Neural cell (in vitro differentiated cells): ENCODE measurements around the gene PARP1. TPM values are rescaled to one million over a fixed set of nuclear protein-coding genes. Genes with fewer than 3 reads are reported as not detected.

Experiments
- H2AFZ ChIP-seq: fragments of 200-600, 300-800 bp; sonication (generic), shearing (Covaris generic); 2 replicates; pipeline ENCODE4 v1.6.0; 2014; ENCODE audit warnings: low read depth, mild to moderate bottlenecking, antibody characterized with exemption, low read length, moderate library complexity
- H3F3A ChIP-seq: fragments of 200-600 bp; shearing (Covaris generic); 2 replicates; pipeline ENCODE4 v1.6.1; 2016; ENCODE audit warnings: mild to moderate bottlenecking, moderate library complexity, mixed read lengths, antibody characterized with exemption, low read length; ENCODE audit not compliant: insufficient read depth, poor library complexity, severe bottlenecking
- H3K27ac ChIP-seq: fragments of 200-600, 300-800 bp; sonication (generic), shearing (Covaris generic); 2 replicates; pipeline ENCODE4 v1.5.1; 2014; ENCODE audit warnings: mild to moderate bottlenecking, low read length, moderate library complexity
- H3K27me3 ChIP-seq: fragments of 300-800, 200-600 bp; sonication (generic), shearing (Covaris generic); 2 replicates; pipeline ENCODE4 v1.6.0; 2014; ENCODE audit warnings: mild to moderate bottlenecking, low read depth, low read length, moderate library complexity; ENCODE audit not compliant: insufficient read depth
- H3K36me3 ChIP-seq: fragments of 300-800, 200-600 bp; sonication (generic), shearing (Covaris generic); 2 replicates; pipeline ENCODE4 v1.5.1; 2014; ENCODE audit warnings: mild to moderate bottlenecking, antibody characterized with exemption, low read length, moderate library complexity; ENCODE audit not compliant: insufficient read depth
- H3K4me2 ChIP-seq: fragments of 300-800, 200-600 bp; sonication (generic), shearing (Covaris generic); 2 replicates; pipeline ENCODE4 v1.6.0; 2014; ENCODE audit warnings: mild to moderate bottlenecking, low read length
- H3K4me3 ChIP-seq: fragments of 300-800, 200-600 bp; sonication (generic), shearing (Covaris generic); 2 replicates; pipeline ENCODE4 v1.5.1; 2014; ENCODE audit warnings: mild to moderate bottlenecking, low read length, moderate library complexity
- H3K79me2 ChIP-seq: fragments of 200-600 bp; shearing (Covaris generic); replicated peaks from 2 replicates; pipeline ENCODE4 v1.6.0; 2014; ENCODE audit warnings: mild to moderate bottlenecking, low read length, moderate library complexity; ENCODE audit not compliant: insufficient read depth
- H3K9ac ChIP-seq: fragments of 300-800, 200-600 bp; sonication (generic), shearing (Covaris generic); 2 replicates; pipeline ENCODE4 v1.6.1; 2016; ENCODE audit warnings: mild to moderate bottlenecking, low read length, mixed read lengths
- H3K9me2 ChIP-seq: fragments of 200-600 bp; shearing (Covaris generic); 2 replicates; pipeline ENCODE4 v1.6.1; 2016; ENCODE audit warnings: mild to moderate bottlenecking, low read length, mixed read lengths; ENCODE audit not compliant: insufficient read depth
- H3K9me3 ChIP-seq: fragments of 200-600, 300-800 bp; sonication (generic), shearing (Covaris generic); 2 replicates; pipeline ENCODE4 v1.6.1; 2016; ENCODE audit warnings: mild to moderate bottlenecking, mixed run types, low read length, moderate library complexity, mixed read lengths
- H4K20me1 ChIP-seq: fragments of 200-600 bp; shearing (Covaris generic); 2 replicates; pipeline ENCODE4 v1.6.1; 2016; ENCODE audit warnings: mild to moderate bottlenecking, mixed run types; ENCODE audit not compliant: insufficient read depth
- EP300 ChIP-seq: fragments of 450-650 bp; conservative IDR thresholded peaks from 2 replicates; pipeline ENCODE4 v1.6.1; 2014; ENCODE audit warnings: antibody characterized with exemption, mild to moderate bottlenecking, moderate library complexity; ENCODE audit not compliant: poor library complexity, severe bottlenecking
- EZH2 ChIP-seq: fragments of 200-600, 300-800 bp; shearing (Covaris generic), sonication (generic); IDR thresholded peaks from 2 replicates; pipeline ENCODE4 v1.6.1; 2014; ENCODE audit warnings: antibody characterized with exemption, low read length, borderline replicate concordance, mild to moderate bottlenecking; ENCODE audit not compliant: insufficient read depth, poor library complexity, severe bottlenecking
- MXI1 ChIP-seq: fragments of 450-650 bp; conservative IDR thresholded peaks from 2 replicates; pipeline ENCODE4 v1.6.1; 2014; ENCODE audit warnings: antibody characterized with exemption, mild to moderate bottlenecking; ENCODE audit not compliant: poor library complexity, severe bottlenecking
- POLR2AphosphoS5 ChIP-seq: IDR thresholded peaks from 2 replicates; pipeline ENCODE4 v1.6.1; 2012
- RAD21 ChIP-seq: fragments of 450-650 bp; conservative IDR thresholded peaks from 2 replicates; pipeline ENCODE4 v1.6.1; 2014; ENCODE audit warnings: antibody characterized with exemption, mild to moderate bottlenecking, moderate library complexity
- SMC3 ChIP-seq: fragments of 450-650 bp; conservative IDR thresholded peaks from 2 replicates; pipeline ENCODE4 v1.6.1; 2014; ENCODE audit warnings: antibody characterized with exemption, mild to moderate bottlenecking, moderate library complexity; ENCODE audit not compliant: poor library complexity
- TAF1 ChIP-seq: IDR thresholded peaks from 2 replicates; pipeline ENCODE4 v1.6.1; 2012; ENCODE audit warnings: low read depth
- polyA plus RNA-seq: library from polyadenylated mRNA; depleted of rRNA; stranded (reverse); fragments of >200 nt; gene quantifications from 2 replicates; pipeline ENCODE4 v1.2.3, GENCODE V29; 2014
- TF ChIP-seq, protein P1 (sequence below): IDR thresholded peaks from 2 replicates; pipeline ENCODE4 v1.6.1; 2012; ENCODE audit warnings: borderline replicate concordance
- TF ChIP-seq, protein P2 (sequence below): fragments of 450-650 bp; IDR thresholded peaks from 2 replicates; pipeline ENCODE4 v1.5.1; 2014; ENCODE audit warnings: antibody characterized with exemption, mild to moderate bottlenecking, moderate library complexity; ENCODE audit not compliant: poor library complexity, severe bottlenecking

PARP1 gene
- polyA plus RNA-seq, 1 donor from 2014 or later: 112 TPM

DNA sequence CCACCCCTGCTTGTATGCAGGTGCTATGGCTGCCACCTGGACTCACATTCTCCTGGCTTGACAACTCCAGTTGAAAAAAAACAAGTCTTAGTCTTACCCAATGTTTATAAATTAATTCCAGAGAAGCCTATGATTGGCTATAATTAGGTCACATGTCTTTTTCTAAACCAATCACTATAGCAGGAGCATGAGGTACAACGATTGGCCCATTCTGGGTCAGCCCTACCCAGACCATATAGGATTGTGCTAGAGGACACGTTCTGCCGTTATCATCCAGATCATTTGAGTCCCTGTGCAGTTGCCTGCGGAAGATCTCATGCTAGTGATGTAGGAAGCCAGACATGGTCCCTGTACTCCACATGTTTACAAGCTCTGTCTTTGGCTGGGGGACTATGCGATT is 41.9 kb upstream of the PARP1 start:
- no peak overlapping the region for H3K27ac ChIP-seq
- H3K27me3 ChIP-seq: no peaks in the 10 kb centered on the region
- H3K4me3 ChIP-seq: no peak overlapping the region
- H3K36me3 ChIP-seq: no peaks in the 10 kb centered on the region
- no peaks in the 10 kb centered on the region for H3K9me3 ChIP-seq
- H4K20me1 ChIP-seq: no peaks in the 10 kb centered on the region
- H3K9ac ChIP-seq: no peak overlapping the region
- no peaks in the 10 kb centered on the region for H3F3A ChIP-seq
- H3K9me2 ChIP-seq: no peaks in the 10 kb centered on the region
- H2AFZ ChIP-seq: no peak overlapping the region
- H3K79me2 ChIP-seq: no peaks in the 10 kb centered on the region
- H3K4me2 ChIP-seq: no peak overlapping the region
- TF ChIP-seq, protein P1, sequence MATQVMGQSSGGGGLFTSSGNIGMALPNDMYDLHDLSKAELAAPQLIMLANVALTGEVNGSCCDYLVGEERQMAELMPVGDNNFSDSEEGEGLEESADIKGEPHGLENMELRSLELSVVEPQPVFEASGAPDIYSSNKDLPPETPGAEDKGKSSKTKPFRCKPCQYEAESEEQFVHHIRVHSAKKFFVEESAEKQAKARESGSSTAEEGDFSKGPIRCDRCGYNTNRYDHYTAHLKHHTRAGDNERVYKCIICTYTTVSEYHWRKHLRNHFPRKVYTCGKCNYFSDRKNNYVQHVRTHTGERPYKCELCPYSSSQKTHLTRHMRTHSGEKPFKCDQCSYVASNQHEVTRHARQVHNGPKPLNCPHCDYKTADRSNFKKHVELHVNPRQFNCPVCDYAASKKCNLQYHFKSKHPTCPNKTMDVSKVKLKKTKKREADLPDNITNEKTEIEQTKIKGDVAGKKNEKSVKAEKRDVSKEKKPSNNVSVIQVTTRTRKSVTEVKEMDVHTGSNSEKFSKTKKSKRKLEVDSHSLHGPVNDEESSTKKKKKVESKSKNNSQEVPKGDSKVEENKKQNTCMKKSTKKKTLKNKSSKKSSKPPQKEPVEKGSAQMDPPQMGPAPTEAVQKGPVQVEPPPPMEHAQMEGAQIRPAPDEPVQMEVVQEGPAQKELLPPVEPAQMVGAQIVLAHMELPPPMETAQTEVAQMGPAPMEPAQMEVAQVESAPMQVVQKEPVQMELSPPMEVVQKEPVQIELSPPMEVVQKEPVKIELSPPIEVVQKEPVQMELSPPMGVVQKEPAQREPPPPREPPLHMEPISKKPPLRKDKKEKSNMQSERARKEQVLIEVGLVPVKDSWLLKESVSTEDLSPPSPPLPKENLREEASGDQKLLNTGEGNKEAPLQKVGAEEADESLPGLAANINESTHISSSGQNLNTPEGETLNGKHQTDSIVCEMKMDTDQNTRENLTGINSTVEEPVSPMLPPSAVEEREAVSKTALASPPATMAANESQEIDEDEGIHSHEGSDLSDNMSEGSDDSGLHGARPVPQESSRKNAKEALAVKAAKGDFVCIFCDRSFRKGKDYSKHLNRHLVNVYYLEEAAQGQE: no peak
- TF ChIP-seq TAF1 (no peak), RAD21 (no peak), SMC3 (no peak), MXI1 (no peak), POLR2AphosphoS5 (no peak), EP300 (no peak), EZH2 (no peak)
- TF ChIP-seq, protein P2, sequence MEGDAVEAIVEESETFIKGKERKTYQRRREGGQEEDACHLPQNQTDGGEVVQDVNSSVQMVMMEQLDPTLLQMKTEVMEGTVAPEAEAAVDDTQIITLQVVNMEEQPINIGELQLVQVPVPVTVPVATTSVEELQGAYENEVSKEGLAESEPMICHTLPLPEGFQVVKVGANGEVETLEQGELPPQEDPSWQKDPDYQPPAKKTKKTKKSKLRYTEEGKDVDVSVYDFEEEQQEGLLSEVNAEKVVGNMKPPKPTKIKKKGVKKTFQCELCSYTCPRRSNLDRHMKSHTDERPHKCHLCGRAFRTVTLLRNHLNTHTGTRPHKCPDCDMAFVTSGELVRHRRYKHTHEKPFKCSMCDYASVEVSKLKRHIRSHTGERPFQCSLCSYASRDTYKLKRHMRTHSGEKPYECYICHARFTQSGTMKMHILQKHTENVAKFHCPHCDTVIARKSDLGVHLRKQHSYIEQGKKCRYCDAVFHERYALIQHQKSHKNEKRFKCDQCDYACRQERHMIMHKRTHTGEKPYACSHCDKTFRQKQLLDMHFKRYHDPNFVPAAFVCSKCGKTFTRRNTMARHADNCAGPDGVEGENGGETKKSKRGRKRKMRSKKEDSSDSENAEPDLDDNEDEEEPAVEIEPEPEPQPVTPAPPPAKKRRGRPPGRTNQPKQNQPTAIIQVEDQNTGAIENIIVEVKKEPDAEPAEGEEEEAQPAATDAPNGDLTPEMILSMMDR: no peak

DNA sequence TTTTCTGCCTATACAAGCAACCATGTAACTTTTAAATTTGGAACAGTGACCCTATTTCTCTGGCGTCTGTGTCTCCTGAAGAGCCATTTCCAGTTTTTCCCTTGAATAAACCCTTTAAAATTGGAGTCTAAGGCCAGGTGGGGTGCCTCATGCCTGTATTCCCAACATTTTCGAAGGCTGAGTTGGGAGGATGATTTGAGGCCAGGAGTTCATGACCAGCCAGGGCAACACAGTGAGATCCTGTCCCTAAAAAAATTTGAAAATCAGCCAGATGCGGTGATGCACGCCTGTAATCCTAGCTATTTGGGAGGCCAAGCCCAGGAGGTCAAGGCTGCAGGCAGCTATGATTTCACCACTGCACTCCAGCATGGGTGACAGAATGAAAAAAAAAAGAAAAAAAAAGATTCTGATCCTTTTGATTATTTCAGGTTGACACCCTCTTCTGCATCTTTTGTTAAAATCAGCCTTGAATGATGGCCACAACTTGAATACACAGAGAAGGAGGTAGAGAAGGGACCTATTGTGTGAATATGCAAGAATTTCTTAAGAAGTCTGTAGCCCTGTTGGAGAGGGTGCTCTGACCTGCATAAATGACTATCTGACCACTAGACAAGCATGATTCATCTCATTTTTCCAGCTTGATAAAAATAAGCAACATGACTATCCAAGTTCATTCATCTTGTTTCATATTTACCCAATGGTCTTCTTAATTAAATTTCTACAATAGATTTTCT is 40.2 kb upstream of the PARP1 start:
- no peak overlapping the region for H3K27ac ChIP-seq
- no peak overlapping the region for H3K4me2 ChIP-seq
- no peak for TF ChIP-seq SMC3
- TF ChIP-seq, protein P1: no peak
- TF ChIP-seq EP300: no peak
- no peak for TF ChIP-seq RAD21
- no peak for TF ChIP-seq TAF1
- no peak for TF ChIP-seq POLR2AphosphoS5
- no peak for TF ChIP-seq MXI1
- TF ChIP-seq, protein P2: no peak
- H4K20me1 ChIP-seq: no peaks in the 10 kb centered on the region
- H2AFZ ChIP-seq: no peak overlapping the region
- H3K9ac ChIP-seq: no peak overlapping the region
- H3F3A ChIP-seq: no peaks in the 10 kb centered on the region
- no peaks in the 10 kb centered on the region for H3K27me3 ChIP-seq
- H3K4me3 ChIP-seq: no peak overlapping the region
- no peaks in the 10 kb centered on the region for H3K9me2 ChIP-seq
- H3K36me3 ChIP-seq: no peaks in the 10 kb centered on the region
- H3K9me3 ChIP-seq: no peaks in the 10 kb centered on the region
- no peaks in the 10 kb centered on the region for H3K79me2 ChIP-seq
